DMS53 treated with DMSO at 0.1 percent for 48 hours (cell line): ENCODE measurements around the gene HPSE2.

Experiments used
- DNase-seq: peaks from one replicate; lab custom pipeline; 2025; ENCODE audit not compliant: unreplicated experiment; lab: John Stamatoyannopoulos, UW

The HPSE2 gene

DNA sequence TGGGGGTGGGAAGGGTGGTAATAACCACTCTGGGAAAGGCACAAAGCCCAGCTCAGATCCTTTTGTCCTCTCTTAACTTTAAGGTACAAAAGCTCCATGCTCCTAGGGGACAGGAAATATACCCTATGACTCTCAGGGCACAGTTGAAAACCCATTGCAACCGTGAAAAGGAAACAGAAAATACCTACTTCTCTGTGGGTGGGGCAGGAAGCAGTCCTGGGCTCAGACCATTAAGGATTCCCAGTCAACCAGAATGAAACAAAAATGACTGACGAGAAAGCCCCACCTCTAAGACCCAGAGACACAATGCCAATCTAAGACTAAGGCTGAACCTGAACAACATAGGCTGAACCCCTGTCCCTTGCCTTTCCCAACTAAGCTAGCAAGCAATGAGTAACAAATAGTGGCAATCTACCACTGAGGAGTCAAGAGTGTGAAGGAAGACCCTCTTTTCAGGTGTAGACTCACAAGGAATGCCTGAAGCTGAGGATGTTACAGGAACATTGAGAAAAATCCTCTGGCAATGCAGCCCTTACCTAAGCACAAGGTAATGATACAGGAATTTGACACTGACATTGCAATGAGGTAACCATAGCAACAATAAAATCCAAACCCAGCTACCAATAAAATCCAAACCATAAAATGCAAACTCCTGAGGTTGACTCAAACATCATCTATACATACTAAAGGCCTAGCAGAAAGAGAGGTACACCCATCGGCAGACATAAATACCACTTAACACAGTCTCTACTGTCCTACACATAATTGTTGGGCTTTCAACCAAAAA lies 380.1 kb downstream of the HPSE2 start:
- no peak for DNase-seq

DNA sequence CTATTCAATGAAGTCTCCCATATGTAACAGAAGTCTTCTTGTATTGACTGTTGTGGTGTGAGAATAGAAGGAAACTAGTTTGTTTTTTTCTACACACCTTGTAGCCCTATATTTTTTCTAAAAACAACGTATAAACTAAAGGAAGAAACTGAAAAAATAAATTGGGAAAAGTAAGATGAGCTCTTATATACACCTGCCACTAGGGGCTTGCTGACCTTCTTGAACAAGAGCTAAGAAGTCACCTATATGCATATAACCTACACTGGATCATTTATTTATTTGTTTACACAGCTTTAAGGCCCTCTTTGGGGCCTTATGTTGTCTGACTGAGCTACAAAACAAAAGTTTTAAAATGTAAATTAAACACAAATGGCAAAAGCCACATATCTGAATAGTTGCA lies 383.0 kb downstream of the HPSE2 start:
- DNase-seq = no peak

DNA sequence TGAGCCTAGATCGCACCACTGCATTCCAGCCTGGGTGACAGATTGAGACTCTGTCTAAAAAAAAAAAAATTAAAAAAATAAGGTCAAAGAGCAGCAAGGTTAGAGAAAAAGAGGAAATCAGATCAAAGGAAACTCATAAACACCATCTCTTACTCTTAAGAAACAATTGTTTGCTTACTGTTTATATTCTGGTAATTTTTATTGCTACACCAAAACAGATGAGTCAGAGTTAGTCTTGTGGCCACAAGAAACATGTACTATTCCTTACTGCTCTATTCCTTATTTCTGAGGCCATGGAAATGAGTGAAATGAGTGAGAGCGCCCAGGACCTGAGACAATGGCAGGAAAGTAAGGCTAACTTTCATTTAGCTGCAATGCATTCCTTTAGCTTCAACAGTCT lies 387.3 kb downstream of the HPSE2 start:
- DNase-seq = no peak

DNA sequence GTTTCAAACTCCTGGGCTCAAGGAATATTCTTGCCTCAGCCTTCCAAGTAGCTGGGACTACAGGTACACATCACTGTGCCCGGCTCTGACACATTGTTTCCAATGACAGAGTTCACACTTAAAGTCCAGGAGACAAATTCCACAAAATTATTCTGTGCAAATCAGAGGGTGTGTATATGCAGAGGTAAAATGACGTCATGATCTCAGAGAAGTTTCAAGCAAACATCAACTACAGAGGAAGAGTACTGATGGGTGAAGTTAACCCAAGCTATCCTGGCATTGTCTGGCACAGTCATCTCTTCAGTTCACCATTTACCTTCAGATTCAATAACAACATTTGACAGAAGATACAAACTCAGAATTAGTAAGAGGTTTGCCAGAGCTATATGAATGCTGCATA lies 388.9 kb downstream of the HPSE2 start:
- no peak for DNase-seq

DNA sequence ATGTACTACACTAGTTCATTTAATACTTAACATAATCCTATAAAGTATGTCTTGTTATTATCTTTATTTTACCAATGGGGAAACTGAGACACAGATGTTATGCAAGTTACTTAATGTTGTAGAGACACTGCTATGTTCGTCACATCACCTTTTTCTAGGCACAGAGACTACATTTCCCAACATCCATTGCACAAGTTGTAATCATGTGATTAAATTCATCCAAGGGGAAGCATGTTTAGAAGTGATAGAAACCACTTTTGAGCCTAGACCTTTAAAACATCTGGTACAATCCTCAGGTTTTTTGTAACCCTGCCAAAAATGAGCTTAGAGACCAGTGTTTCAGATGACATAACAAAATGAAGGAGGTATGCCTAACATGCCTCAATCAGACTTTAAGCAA lies 402.1 kb downstream of the HPSE2 start:
- DNase-seq = no peak

DNA sequence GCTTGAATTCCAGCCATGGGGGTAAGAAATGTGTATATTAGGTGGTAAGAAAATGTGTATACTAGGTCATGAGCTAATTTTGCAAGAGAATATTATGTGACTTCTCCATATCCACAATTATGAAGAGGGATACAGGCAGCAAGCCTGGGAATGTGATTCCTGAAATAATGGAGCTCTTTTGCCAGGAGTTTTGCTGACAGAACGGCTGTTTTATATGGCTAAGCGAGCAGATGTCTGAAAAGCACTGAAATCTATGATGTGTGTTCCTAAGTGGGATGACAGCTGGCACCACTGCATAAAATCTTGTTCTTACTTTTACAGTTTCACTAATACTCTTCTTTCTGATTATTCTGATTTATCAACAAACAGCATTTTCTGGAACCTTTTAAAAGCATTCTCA lies 402.9 kb downstream of the HPSE2 start:
- no peak for DNase-seq

DNA sequence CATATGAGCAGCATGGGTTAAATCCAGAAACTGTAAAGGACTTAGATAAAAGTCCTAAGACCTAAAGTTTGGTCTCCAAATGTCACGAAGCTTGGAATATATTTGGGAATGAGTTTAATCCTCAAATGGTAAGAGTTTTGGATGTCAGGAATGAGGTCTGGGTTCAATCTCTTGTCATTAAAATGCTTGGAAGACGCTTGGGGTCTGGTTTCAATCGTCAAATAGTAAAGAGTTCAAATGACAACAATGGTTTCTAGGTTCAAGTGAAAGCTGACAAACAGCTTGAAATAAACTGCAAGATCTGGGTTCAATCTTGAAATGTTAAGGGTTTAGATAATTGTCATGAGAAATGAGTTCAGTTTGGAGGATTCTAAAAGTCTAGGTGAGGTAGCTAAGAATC lies 403.5 kb downstream of the HPSE2 start:
- no peak for DNase-seq

DNA sequence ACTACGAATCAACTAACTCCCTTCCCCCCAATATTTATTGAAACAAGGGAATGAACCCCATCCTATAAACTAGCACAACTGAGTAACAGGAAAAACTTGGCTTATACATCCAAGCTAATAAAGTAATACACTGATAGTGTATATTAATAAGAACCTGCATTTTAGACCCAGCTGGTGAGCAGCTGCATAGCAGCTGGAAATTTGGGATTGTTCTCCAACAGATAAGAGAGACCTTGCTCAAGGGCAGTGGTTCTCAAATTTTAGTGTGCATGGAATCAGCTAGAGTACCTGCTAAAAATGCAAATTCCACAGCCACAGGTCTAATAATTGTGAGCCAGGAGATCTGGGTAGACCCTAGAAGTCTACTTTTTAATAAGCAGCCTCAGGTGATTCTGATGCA lies 404.3 kb downstream of the HPSE2 start:
- DNase-seq = no peak

DNA sequence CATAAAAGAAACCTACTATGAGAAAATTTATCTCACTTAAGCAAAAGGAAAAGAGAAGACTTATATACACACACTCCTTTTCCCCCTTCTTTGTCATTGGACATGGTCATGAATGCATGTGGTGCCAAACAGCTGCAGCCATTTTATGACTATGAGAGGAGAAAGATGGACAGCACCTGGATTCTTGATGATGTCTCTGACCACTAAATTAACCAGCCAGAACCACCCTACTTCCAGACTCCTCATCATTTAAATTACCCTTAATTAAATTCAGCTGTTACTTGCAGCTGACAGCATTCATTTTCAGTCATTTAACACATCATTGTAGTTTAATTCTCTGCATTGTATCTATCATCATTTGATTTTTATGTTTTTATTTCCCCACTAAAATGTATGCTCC lies 409.9 kb downstream of the HPSE2 start:
- DNase-seq = no peak

DNA sequence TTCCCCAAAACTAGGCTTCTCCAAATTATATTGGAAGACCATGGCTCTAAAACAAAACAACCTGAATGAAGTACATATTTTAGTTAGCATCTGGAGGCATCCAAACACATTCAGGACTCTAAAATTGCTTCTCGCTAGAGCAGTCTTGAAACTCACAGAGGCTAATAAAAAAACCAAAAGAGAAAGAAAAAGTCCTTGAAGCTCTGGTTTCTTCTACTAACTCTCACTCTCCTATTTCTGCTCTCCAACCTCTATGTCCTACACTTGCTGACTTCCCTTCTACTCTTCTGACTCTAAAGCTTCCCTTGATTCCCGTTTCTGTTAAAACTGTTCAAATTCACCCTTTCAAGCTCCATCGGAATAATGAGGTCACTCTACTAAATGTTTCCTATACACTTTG lies 418.3 kb downstream of the HPSE2 start:
- DNase-seq = no peak

DNA sequence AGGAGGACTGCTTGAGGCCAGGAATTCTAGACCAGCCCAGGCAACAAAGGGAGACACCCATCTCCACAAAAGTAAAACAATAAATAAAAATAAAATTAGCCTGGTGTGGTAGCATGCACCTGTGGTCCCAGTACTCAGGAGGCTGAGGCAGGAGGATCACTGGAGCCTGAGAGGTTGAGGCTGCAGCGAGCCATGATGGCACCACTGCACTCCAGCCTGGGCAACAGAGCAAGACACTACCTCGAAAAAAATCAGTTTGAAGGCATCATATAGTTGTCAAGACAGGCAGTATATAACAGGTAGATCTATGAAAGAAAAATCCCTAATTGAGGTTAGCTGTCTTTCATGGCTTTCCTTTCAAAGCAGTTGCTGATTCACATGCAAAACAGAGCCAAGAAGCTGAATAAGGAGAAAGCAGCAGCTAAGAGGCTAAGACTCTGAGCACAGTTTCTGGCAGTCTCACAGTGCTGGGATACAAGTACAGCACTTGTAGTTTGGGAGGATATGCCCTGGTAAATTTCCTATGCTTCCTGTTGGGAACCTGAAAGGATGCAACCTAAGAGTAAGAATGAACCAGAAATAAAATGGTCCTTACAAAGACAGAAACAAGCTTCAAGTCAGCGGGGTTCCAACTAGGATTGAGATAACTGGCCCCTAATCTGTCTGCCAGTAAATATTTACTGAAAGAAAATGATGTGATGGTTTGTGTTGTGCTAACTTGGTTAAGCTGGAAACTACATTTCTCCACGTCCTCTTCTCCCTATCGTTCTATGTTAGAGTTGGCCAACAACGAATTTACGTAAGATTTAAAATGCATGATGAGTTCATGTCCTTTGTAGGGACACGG lies 420.4 kb downstream of the HPSE2 start:
- DNase-seq = no peak

DNA sequence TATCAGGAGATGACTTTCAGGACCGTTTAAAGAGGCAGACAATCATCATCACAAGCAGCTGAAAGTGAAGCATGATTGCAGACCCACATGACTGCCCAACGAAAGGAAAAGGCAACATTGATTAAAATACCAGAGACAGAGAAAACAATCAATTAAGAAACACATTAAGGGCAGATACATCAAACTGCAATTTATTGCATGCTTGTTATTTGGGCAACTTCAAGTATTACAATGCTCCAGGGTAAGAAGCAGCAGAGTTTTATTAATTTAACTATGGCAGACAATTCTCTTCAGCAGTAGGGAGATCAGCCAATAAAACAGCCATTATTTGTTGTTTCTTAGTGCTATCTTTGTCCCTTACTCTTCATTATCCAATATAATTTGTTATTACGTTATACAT lies 421.2 kb downstream of the HPSE2 start:
- no peak for DNase-seq

DNA sequence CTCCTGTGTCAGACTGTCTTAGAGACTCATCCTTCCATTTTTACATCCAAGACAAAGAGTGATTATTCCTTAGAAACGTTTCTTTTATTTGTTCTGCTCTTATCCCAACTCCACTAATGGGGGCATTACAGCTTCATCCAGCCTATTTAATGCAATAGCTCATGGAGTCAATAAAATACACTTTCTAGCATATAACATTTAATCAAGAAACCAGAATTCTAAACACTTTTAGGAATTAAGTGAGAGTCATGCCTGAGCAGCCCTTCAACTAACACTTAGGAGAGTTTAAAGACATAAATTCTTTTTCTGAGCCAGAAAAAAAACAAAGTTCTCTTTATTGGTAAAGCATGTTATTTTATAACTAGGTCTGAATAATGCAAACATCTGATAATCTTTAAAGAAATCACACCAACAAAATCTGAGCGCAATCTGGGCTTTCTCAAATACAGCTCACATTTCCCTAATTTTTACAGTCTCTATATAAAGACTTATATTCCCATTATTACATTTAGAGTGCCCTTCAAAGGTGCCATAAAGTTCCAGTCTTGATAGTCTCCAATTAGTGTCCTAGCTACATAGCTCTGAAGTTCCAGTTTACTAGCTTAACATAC lies 427.3 kb downstream of the HPSE2 start:
- DNase-seq = no peak

DNA sequence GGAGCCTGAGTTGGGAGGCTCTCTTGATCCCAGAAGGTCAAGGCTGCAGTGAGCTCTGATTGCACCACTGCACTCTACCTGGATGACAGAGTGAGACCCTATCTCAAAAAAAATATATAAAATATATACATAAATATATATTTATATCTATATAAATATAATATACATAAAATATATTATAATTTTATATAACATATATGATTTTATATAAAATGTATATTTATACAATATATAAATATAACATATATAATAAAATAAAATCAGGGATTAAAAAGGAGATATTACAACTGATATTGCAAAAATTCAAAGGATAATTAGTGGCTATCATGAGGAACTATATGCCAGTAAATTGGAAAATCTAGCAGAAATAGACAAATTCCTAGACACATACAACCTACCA lies 435.4 kb downstream of the HPSE2 start:
- no peak for DNase-seq

DNA sequence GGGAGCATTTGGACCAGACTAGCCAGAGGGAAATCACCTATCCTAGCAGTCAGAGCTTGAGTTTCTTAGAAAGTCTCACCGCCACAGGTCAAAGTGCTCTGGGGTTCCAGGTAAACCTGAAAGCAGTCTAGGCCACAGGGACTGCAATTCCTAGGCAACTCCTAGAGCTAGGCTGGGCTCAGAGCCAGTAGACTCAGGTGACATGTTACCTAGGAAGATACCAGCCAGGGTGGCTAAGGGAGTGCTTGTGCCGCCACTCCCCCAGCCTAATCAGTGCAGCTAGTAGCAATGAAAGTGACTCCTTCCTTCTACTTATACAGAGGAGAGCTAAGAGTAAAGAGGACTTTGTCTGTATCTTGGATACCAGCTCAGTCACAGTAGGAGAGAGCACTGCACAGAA lies 440.2 kb downstream of the HPSE2 start:
- no peak for DNase-seq

DNA sequence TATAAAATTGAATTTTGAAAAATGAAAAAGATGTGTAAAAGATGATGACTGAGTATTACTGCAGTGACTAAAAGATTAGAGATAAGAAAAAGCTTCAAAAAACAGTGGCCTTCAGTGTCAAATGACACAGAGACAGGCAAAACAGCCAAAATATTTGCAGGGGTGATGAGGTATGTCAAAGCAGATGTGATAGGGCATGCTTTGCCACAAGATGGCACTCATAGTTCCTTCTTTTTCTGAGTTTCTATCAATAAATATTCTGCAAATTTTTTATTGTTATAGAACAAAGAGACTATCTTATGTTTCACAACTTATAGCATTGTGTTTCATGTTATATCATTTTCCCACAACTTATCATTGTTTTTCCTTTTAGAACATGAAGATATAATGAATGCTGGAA lies 444.8 kb downstream of the HPSE2 start:
- DNase-seq = peak; percentile 5

DNA sequence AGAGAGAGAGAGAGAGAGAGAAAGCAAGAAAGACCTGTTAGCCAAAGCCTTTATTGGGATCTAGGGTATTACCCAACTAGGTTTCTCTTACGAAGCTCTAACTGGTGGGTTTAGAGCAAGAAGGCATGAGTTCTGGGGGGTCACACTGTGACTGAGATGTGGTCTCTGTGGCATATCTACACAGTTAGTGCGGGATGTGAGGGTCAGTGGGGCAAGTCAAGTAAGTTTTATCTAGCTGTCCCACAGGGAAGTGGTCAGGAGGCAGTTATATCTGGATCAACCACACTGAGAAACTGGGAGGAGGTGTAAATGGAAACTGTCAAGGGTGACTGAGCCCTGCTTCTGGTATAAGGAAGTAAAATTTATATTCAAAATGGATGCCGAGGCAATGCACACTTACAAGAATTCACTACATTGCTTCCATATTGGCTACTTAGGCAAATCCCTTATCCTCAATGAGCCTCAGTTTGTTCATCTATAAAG lies 457.3 kb downstream of the HPSE2 start:
- no peak for DNase-seq

DNA sequence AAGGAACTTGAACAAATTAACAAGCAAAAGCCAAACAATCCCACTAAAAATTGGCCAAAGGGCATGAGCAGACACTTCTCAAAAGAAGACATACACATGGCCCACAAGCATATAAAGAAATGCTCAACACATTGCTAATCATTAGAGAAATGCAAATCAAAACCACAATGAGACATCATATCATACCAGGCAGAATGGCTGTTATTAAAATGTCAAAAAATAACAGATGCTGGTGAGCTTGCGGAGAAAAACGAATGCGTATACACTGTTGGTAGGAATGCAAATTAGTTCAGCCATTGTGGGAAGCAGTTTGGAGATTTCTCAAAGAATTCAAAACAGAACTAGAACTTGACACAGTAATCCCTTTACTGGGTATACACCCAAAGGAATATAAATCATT lies 477.2 kb downstream of the HPSE2 start:
- DNase-seq = no peak

DNA sequence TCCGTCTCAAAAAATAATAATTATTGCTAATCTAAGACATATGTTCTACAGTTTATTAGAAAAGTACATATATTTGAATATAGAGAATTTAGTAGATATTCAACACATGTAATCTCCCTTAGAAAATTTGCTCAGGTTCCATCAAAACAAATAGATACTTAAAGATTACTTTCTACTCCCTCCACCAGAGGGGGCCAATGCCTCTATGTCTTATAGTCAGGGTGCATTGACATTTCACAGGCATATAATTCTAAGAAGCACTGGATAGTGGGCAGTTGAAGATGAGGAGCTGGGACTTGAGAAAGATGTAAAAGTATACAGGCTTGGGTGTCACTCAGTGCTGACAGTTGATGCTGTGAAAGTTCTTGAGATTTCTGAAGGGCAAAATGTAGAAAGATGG lies 487.4 kb downstream of the HPSE2 start:
- DNase-seq = peak; percentile 41

DNA sequence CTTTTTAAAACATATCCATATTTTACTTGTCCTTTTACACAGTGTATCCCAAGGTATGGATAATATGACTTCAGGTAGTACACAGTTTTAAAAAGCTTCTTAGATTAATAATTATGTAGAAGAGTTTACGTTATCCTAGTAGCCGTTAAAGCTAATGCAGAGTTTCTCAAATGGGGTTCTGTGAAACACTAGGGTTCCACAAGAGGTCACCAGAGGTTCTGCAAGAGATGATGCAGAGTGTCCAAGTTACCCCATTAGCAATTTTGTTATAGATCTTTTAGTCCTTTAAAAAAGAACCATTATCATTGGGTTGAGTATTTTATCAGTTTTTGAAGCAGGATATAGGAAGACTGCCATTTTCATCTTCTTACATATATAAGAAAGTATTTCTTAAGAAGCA lies 490.0 kb downstream of the HPSE2 start:
- no peak for DNase-seq

DNA sequence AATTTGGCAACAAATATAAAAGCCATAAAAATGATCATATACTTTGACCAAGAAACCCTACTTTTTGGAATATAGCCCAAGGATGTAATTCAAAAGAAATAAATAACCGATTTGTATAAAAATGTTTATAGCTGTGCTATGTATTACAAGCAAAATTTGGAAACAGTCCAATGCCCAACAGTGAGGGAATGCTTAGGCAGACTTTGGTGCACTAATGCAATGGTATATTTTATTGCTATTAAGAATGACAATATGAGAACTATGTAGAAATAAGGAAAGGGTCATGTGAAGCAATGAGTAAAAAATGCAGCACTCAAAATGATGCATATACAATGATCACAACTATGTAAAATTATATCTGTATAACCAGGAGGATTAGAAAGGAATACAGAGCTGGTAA lies 515.1 kb downstream of the HPSE2 start:
- no peak for DNase-seq

DNA sequence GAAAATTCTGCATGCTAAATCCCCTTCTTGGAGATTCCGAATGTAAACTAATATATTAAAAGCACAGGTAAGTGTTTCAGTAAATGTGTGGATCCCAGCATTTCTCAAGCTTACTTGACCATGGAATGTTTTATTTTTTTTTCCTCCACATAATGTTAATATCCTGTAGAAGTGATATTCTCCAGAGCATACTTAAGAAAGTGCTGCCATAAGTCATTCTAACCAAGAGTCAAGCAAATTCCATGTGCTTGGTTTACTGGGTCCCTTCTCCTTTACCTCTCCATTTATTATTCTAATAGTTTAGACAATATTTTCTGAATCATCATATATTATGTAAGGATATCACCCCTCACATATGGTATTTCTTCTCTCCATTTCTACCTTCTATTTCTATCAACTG lies 522.1 kb downstream of the HPSE2 start:
- no peak for DNase-seq
